Thoracic aorta (tissue), 2 donors: Measurements from ENCODE around the gene GRAP2. TPM values are rescaled to one million over a fixed set of nuclear protein-coding genes. Genes with fewer than 3 reads are reported as not detected.

Source experiments
- ATAC-seq: fragments of 150-250 bp; one replicate; pipeline ENCODE4 v1.8.0; 2017; ENCODE audit warnings: low read depth; ENCODE audit not compliant: insufficient number of reproducible peaks, low FRiP score
- DNase-seq: peaks from one replicate; pipeline ENCODE4 v3.0.0-alpha.2; 2020; ENCODE audit warnings: low spot score
- H3K27ac ChIP-seq, 2 donors: fragments of 200-600 bp; sonication (generic); 1 replicate in 1 of 2; 2 replicates in 1 of 2; pipeline ENCODE4 v1.5.1; 2016; ENCODE audit warnings: mild to moderate bottlenecking in 2 of 2, moderate library complexity in 2 of 2
- H3K27me3 ChIP-seq: fragments of 200-600 bp; sonication (generic); replicated peaks from 2 replicates; pipeline ENCODE4 v1.6.0; 2016; ENCODE audit warnings: mild to moderate bottlenecking; ENCODE audit not compliant: insufficient read depth
- H3K36me3 ChIP-seq: fragments of 200-600 bp; sonication (generic); one replicate; pipeline ENCODE4 v1.5.1; 2016
- H3K4me1 ChIP-seq, 2 donors: fragments of 200-600 bp; sonication (generic); 1 replicate in 1 of 2; 2 replicates in 1 of 2; pipeline versions ENCODE4 v1.5.1 to v1.6.0; 2016; ENCODE audit warnings: low read depth in 2 of 2, mild to moderate bottlenecking in 1 of 2; ENCODE audit not compliant: control insufficient read depth in 1 of 2
- H3K4me3 ChIP-seq: fragments of 200-600 bp; sonication (generic); 2 replicates; pipeline ENCODE4 v1.5.1; 2016; ENCODE audit warnings: mild to moderate bottlenecking
- H3K9me3 ChIP-seq: fragments of 200-600 bp; sonication (generic); 2 replicates; pipeline ENCODE4 v1.5.1; 2016
- CTCF ChIP-seq: fragments of 200-600 bp; sonication (generic); IDR thresholded peaks from one replicate; pipeline ENCODE4 v1.5.1; 2019; ENCODE audit warnings: antibody characterized with exemption
- total RNA-seq, 2 donors: library from RNA; depleted of rRNA; stranded (reverse); fragments of >200 nt; gene quantifications; one replicate each; pipeline versions ENCODE4 v1.1.0 to v1.2.3, GENCODE V29; 2016

The GRAP2 gene
- total RNA-seq, 2 donors from 2014 or later = 1.8 TPM

GRCh38 chr22:40018051-40018450 lies 117.2 kb downstream of the GRAP2 start:
- Histone ChIP-seq H3K4me3 (no peak overlapping the region), H3K36me3 (no peaks in the 10 kb centered on the region), H3K27me3 (no peaks in the 10 kb centered on the region), H3K27ac (no peak overlapping the region), H3K9me3 (no peaks in the 10 kb centered on the region), H3K4me1 (peaks cover 0 to 4% of the 10 kb centered on the region in 2 donors)
- TF ChIP-seq CTCF = no peak
- ATAC-seq (no peak), DNase-seq (no peak)

- Histone ChIP-seq H3K27ac (no peak overlapping the region), H3K36me3 (no peaks in the 10 kb centered on the region), H3K9me3 (no peaks in the 10 kb centered on the region), H3K27me3 (no peaks in the 10 kb centered on the region), H3K4me3 (no peak overlapping the region), H3K4me1 (peaks cover 0 to 4% of the 10 kb centered on the region in 2 donors)
- ATAC-seq (no peak), DNase-seq (no peak)
- TF ChIP-seq CTCF = no peak
Measured at GRCh38 chr22:40019100-40019499, 118.2 kb downstream of the GRAP2 start.

GRCh38 chr22:40020956-40021355 lies 120.1 kb downstream of the GRAP2 start:
- ATAC-seq = no peak
- no peak for DNase-seq
- no peaks in the 10 kb centered on the region for H3K27me3 ChIP-seq
- H3K27ac ChIP-seq = no peak overlapping the region
- no peak for TF ChIP-seq CTCF
- H3K9me3 ChIP-seq = no peaks in the 10 kb centered on the region
- H3K4me3 ChIP-seq = no peak overlapping the region
- no peaks in the 10 kb centered on the region for H3K36me3 ChIP-seq
- H3K4me1 ChIP-seq = peaks cover 0 to 4% of the 10 kb centered on the region in 2 donors

GRCh38 chr22:40021401-40022000 lies 120.6 kb downstream of the GRAP2 start:
- DNase-seq (no peak), ATAC-seq (no peak)
- H3K4me3 ChIP-seq = no peak overlapping the region
- no peak for TF ChIP-seq CTCF
- no peaks in the 10 kb centered on the region for H3K36me3 ChIP-seq
- no peaks in the 10 kb centered on the region for H3K27me3 ChIP-seq
- no peak overlapping the region for H3K27ac ChIP-seq
- no peaks in the 10 kb centered on the region for H3K9me3 ChIP-seq
- H3K4me1 ChIP-seq = peaks cover 0 to 4% of the 10 kb centered on the region in 2 donors

GRCh38 chr22:40022536-40023240 lies 121.8 kb downstream of the GRAP2 start:
- H3K27me3 ChIP-seq = no peaks in the 10 kb centered on the region
- TF ChIP-seq CTCF = no peak
- no peak for DNase-seq
- no peak for ATAC-seq
- H3K27ac ChIP-seq = no peak overlapping the region
- H3K36me3 ChIP-seq = no peaks in the 10 kb centered on the region
- no peaks in the 10 kb centered on the region for H3K9me3 ChIP-seq
- peaks cover 0 to 4% of the 10 kb centered on the region in 2 donors for H3K4me1 ChIP-seq
- H3K4me3 ChIP-seq = no peak overlapping the region

Other genes with a start within 250 kb of the GRAP2 start
- not detected for gene ENTHD1, start 7.3 kb upstream of the GRAP2 start, total RNA-seq
- gene TMA7B, start 59.3 kb downstream of the GRAP2 start, total RNA-seq = 1 to 10 TPM in 1 of 2 donors, not detected in 1; 4.6 TPM
- under 1 TPM; under 0.01 to 0.28 TPM for gene FAM83F, start 93.9 kb downstream of the GRAP2 start, total RNA-seq